ENCODE results near the gene KLF11. TPM values are rescaled to one million over a fixed set of nuclear protein-coding genes. Genes with fewer than 3 reads are reported as not detected.

Gene KLF11
- total RNA-seq, 1 donor from 2014 or later: 20.8 TPM

DNA sequence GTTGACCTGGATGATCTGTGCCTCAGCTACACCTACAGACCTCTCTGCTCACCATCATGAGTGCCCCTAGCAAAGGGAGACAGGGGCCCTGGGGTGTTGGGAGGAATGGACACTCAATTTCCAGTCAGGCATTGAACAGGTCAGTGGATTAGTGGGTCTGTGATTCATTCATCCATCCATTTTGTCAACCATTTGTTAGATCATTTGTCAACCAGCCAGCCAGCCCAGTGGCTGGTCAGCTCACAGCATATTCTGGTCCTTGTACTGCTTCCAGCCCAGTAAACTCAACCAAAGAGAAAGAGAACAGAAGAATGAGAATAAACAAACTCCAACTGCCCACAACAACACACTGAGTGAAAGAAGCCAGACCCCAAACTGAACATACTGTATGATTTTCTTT is 4.6 kb upstream of the KLF11 start:
- Histone ChIP-seq H3K36me3 (no peaks in the 10 kb centered on the region), H3K9me3 (replicated peaks) (no peaks in the 10 kb centered on the region), H3K4me1 (peaks cover 90% of the 10 kb centered on the region), H3K27me3 (ENCODE audit: low read depth) (no peaks in the 10 kb centered on the region), H3K27ac (replicated peaks) (peak overlapping the region; percentile 84), H3K4me3 (no peak overlapping the region)
- no peak for DNase-seq
- TF ChIP-seq, protein P1, sequence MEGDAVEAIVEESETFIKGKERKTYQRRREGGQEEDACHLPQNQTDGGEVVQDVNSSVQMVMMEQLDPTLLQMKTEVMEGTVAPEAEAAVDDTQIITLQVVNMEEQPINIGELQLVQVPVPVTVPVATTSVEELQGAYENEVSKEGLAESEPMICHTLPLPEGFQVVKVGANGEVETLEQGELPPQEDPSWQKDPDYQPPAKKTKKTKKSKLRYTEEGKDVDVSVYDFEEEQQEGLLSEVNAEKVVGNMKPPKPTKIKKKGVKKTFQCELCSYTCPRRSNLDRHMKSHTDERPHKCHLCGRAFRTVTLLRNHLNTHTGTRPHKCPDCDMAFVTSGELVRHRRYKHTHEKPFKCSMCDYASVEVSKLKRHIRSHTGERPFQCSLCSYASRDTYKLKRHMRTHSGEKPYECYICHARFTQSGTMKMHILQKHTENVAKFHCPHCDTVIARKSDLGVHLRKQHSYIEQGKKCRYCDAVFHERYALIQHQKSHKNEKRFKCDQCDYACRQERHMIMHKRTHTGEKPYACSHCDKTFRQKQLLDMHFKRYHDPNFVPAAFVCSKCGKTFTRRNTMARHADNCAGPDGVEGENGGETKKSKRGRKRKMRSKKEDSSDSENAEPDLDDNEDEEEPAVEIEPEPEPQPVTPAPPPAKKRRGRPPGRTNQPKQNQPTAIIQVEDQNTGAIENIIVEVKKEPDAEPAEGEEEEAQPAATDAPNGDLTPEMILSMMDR (IDR thresholded peaks at IDR 0.05; ENCODE audit: borderline replicate concordance): no peak
- intact Hi-C loops (cut with micrococcal nuclease): no loop called here

DNA sequence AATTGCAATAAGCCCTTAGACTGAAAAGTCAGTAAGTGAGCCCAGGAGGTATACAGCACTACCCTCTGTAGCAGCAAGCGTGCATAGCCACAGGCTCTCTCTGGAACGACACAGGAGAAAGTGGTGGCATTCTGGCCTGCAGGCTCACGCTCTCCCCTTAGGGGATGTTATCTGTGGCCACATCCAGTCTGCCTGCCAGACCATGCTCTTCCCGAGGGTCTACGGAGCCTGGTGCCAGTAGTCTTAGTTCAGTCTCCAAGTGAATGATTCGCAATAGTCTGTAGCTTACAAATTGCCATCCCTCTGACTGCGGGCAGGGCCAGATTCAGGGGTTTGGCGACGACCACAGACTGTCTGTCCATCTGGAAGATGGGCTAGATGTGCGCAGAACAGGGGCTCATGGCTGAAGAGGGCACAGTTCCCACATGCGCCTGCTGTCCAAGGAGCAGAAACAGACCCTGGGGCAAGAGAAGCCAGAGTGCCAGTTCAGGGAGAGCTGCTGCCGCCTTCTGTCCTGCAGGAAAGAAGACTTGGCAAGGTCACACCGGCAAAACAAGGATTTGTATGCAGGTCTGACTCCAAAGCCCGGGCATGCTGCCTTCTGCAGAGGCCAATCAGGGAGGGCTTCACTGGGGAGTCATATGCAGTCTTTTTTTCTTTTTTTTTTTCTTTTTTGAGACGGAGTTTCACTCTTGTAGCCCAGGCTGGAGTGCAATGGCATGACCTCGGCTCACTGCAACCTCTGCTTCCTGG is 3.5 kb upstream of the KLF11 start:
- no peaks in the 10 kb centered on the region for H3K36me3 ChIP-seq
- H3K27ac ChIP-seq (replicated peaks): peak overlapping the region; percentile 100
- no peaks in the 10 kb centered on the region for H3K27me3 ChIP-seq (ENCODE audit: low read depth)
- intact Hi-C loops (cut with micrococcal nuclease): no loop called here
- peaks cover 89% of the 10 kb centered on the region for H3K4me1 ChIP-seq
- DNase-seq: no peak
- no peak overlapping the region for H3K4me3 ChIP-seq
- TF ChIP-seq, protein P1 (IDR thresholded peaks at IDR 0.05; ENCODE audit: borderline replicate concordance): no peak
- H3K9me3 ChIP-seq (replicated peaks): no peaks in the 10 kb centered on the region

DNA sequence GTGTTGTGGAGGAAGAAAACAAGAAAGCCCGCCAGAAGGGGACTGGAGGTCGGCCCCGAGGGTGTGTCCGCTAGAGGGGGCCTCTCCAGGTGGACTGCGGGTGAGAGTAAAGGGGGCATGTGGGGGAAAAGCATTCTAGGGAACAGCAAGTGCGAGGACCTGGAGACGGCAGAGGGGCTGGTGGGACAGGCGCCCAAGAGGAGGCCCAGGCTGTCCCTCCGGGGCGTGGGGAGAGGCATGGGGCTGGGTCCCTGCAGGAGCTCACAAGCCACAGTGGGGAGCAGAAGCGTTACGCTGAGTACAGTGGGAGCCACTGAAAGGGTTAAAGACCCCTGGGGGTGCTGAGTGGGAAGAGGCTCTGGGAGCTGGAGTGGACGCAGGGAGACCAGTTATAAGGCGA is 1.6 kb upstream of the KLF11 start:
- Histone ChIP-seq H3K27ac (replicated peaks) (peak overlapping the region; percentile 100), H3K4me3 (peak overlapping the region; percentile 67)
- intact Hi-C loops (cut with micrococcal nuclease): no loop called here

DNA sequence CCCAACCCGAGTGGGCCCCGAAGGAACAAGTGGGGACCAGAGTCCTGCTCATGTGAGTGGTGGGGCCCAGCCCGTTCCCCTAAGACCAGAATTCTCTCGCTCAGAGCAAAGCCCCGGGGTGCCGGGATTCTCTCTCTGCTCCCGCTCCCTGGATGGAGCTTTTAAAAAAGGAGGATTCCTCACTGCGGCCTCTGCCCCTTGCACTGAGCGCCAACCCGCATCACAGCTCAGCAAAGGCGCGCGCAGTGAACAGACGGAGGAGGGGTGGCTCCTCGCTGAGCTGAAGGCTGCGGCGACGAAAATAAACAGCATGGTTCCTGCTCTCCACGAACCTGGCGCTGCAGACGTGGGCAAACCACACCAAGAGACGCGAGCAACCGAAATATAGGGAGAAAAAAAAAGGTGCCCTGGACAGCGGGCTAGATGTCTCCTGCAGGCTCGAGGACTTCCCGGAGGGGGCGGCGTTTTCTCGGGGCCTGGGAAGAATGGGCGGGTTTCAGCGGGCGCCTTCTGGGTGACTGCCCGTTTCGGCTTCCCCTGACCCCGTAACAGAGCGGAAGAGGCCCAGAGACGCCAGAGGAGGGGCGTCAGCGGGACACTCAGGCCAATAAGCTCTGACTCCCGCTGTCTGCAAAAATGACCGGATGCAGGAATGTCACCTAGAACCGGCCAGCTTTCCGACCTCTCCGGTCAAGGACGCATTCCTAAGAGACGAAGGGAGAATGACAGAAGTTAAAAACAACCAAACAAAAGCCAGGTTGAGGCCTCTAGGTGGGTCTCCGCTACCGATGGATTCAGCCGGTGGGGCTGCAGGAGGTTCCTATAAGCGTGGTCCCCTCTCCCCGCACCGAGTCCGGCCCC is 819 bp upstream of the KLF11 start:
- H3K4me3 ChIP-seq: peak overlapping the region; percentile 67
- peaks cover 89% of the 10 kb centered on the region for H3K4me1 ChIP-seq
- intact Hi-C loops (cut with micrococcal nuclease): no loop called here
- TF ChIP-seq, protein P1 (IDR thresholded peaks at IDR 0.05; ENCODE audit: borderline replicate concordance): peak; percentile 45
- peaks cover 15% of the 10 kb centered on the region for H3K36me3 ChIP-seq
- peak overlapping the region; percentile 100 for H3K27ac ChIP-seq (replicated peaks)
- H3K9me3 ChIP-seq (replicated peaks): no peaks in the 10 kb centered on the region
- peak; percentile 89 for DNase-seq
- no peaks in the 10 kb centered on the region for H3K27me3 ChIP-seq (ENCODE audit: low read depth)

More for the DNA sequence above, 1.6 kb upstream of the KLF11 start:
- no peaks in the 10 kb centered on the region for H3K9me3 ChIP-seq (replicated peaks)
- TF ChIP-seq, protein P1 (IDR thresholded peaks at IDR 0.05; ENCODE audit: borderline replicate concordance): no peak
- no peak for DNase-seq
- no peaks in the 10 kb centered on the region for H3K27me3 ChIP-seq (ENCODE audit: low read depth)
- H3K4me1 ChIP-seq: peaks cover 89% of the 10 kb centered on the region
- H3K36me3 ChIP-seq: peaks cover 8% of the 10 kb centered on the region

DNA sequence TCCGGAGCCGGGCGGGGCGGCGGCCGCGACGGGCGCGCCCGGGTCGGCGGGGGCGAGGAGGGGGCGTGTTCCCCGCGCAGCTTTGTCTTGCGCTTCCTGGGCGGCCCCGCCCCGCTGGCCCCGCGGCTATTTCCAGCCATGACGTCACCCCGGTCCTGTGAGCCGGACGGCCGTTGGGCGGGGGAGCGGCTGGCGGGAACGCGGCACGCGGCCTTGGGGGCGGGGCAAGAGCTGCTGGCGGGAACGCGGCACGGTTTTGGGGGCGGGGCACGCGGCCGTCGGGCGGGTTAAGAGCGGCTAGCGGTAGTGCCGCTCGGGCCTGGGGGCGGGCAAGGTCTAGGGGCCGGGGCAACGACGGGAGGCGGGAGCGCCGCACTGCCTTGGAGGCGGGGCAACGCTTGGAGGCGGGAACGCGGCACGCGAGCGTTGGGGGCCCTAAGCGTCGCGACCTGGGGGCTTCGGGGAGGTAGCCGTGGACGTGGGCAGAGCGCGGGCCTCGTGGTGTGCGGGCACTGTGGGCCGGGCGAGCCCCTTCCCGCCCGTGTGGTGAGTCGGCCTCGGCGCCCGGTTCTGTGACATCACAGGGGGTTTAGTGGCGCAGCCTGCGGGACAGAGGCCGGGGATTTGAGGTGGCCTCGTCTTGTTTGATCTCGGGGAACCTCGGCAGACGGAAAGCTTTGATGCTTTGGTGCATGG is 704 bp downstream of the KLF11 start:
- TF ChIP-seq, protein P1 (IDR thresholded peaks at IDR 0.05; ENCODE audit: borderline replicate concordance): no peak
- Histone ChIP-seq H3K36me3 (peaks cover 28% of the 10 kb centered on the region), H3K4me3 (peak overlapping the region; percentile 70), H3K27ac (replicated peaks) (peak overlapping the region; percentile 100), H3K4me1 (peaks cover 88% of the 10 kb centered on the region), H3K9me3 (replicated peaks) (no peaks in the 10 kb centered on the region), H3K27me3 (ENCODE audit: low read depth) (no peaks in the 10 kb centered on the region)
- DNase-seq: peak; percentile 99
- intact Hi-C loops (cut with micrococcal nuclease): no loop called here

All from left ventricle myocardium inferior (tissue), 1 donor.